ENCODE measurements around the gene FAM13A. TPM values are rescaled to one million over a fixed set of nuclear protein-coding genes. Genes with fewer than 3 reads are reported as not detected.

The FAM13A gene
- total and polyA plus RNA-seq, 9 of the 15 experiments (the other 6 are each of a cell fraction or from before 2014, with no cell fraction given) = 11.3 to 23.3 (median 14.7) TPM

DNA sequence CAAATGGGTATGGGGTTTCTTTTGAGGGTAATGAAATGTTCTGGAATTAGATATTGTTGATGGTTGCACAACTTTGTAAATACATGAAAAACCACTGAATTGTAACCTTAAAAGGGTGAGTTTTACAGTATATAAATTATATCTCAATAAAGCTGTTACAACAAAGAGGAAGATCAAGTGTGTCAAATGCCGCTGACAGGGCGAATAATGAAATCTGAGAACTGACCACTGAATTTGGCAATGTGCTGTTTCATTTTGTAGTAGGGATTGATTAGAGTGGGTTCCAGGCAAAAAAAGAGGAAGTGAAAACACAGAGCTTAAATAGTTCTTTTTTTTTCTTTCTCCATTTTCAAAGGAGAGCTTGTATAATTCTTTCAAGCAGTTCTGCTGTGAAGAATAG is 198.2 kb downstream of the FAM13A start (continued):
- TF ChIP-seq TOE1 (IDR thresholded peaks at IDR 0.05; ENCODE audit: borderline replicate concordance) (no peak), TOE1 (CRISPR knock-in tag; IDR thresholded peaks at IDR 0.05; ENCODE audit: borderline replicate concordance, low read depth) (no peak), COPS2 (conservative IDR thresholded peaks at IDR 0.05) (no peak), FIP1L1 (IDR thresholded peaks at IDR 0.05; ENCODE audit: low read depth, low read length, poor library complexity, severe bottlenecking) (no peak), TARDBP (IDR thresholded peaks at IDR 0.05) (no peak), ZNF134 (CRISPR knock-in tag; conservative IDR thresholded peaks at IDR 0.05) (no peak), ZNF316 (IDR thresholded peaks at IDR 0.05) (peak; percentile 71), HMGN3 (IDR thresholded peaks at IDR 0.05; ENCODE audit: borderline replicate concordance, extremely low read depth, insufficient read length, low read depth, low read length) (no peak), ZNF384 (IDR thresholded peaks at IDR 0.05; ENCODE audit: low read depth, low read length) (peak; percentile 32; the same call in 1 of the 2 replicates), PHF8 (IDR thresholded peaks at IDR 0.05; ENCODE audit: borderline replicate concordance, low read length) (no peak), ZNF408 (CRISPR knock-in tag; IDR thresholded peaks at IDR 0.05; ENCODE audit: low read depth) (no peak), C11orf30 (IDR thresholded peaks at IDR 0.05; ENCODE audit: low read depth) (peak; percentile 70; the same call in 1 of the 2 replicates), GATAD2B (IDR thresholded peaks at IDR 0.05; ENCODE audit: borderline replicate concordance) (no peak), BMI1 (IDR thresholded peaks at IDR 0.05; ENCODE audit: low read length) (no peak), CEBPG (CRISPR knock-in tag; IDR thresholded peaks at IDR 0.05) (no peak), CEBPG (tag; conservative IDR thresholded peaks at IDR 0.05 in 1 of 2, IDR thresholded peaks at IDR 0.05 in 1 of 2) (peak; percentile 55 to 62; a peak in 2 of 4 replicates), NFE2 (IDR thresholded peaks at IDR 0.05; ENCODE audit: low read depth) (0 out of 2 replicates have a peak, but pooled peaks have one; percentile 7), SMAD3 (CRISPR knock-in tag; conservative IDR thresholded peaks at IDR 0.05) (no peak), TCF7L2 (IDR thresholded peaks at IDR 0.05; ENCODE audit: low read depth, low read length) (no peak), SMARCA4 (IDR thresholded peaks at IDR 0.05) (peak; percentile 37; the same call in 1 of the 2 replicates), ZNF282 (CRISPR knock-in tag; IDR thresholded peaks at IDR 0.05) (no peak), YY1 (IDR thresholded peaks at IDR 0.05; ENCODE audit: borderline replicate concordance in 1 of 3, control insufficient read depth in 1 of 3, extremely low read depth in 1 of 3, insufficient read depth in 3 of 3, insufficient read length in 1 of 3, insufficient replicate concordance in 2 of 3, low read depth in 1 of 3, low read length in 2 of 3) (no peak), HDAC1 (IDR thresholded peaks at IDR 0.05) (no peak), MAFK (IDR thresholded peaks at IDR 0.05; ENCODE audit: low read length) (peak; percentile 51; the same call in 1 of the 2 replicates), ELF1 (tag; IDR thresholded peaks at IDR 0.05) (no peak)
- TF ChIP-seq, protein P1, sequence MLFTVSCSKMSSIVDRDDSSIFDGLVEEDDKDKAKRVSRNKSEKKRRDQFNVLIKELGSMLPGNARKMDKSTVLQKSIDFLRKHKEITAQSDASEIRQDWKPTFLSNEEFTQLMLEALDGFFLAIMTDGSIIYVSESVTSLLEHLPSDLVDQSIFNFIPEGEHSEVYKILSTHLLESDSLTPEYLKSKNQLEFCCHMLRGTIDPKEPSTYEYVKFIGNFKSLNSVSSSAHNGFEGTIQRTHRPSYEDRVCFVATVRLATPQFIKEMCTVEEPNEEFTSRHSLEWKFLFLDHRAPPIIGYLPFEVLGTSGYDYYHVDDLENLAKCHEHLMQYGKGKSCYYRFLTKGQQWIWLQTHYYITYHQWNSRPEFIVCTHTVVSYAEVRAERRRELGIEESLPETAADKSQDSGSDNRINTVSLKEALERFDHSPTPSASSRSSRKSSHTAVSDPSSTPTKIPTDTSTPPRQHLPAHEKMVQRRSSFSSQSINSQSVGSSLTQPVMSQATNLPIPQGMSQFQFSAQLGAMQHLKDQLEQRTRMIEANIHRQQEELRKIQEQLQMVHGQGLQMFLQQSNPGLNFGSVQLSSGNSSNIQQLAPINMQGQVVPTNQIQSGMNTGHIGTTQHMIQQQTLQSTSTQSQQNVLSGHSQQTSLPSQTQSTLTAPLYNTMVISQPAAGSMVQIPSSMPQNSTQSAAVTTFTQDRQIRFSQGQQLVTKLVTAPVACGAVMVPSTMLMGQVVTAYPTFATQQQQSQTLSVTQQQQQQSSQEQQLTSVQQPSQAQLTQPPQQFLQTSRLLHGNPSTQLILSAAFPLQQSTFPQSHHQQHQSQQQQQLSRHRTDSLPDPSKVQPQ (CRISPR knock-in tag; IDR thresholded peaks at IDR 0.05; ENCODE audit: borderline replicate concordance) = no peak
- TF ChIP-seq, protein P2, sequence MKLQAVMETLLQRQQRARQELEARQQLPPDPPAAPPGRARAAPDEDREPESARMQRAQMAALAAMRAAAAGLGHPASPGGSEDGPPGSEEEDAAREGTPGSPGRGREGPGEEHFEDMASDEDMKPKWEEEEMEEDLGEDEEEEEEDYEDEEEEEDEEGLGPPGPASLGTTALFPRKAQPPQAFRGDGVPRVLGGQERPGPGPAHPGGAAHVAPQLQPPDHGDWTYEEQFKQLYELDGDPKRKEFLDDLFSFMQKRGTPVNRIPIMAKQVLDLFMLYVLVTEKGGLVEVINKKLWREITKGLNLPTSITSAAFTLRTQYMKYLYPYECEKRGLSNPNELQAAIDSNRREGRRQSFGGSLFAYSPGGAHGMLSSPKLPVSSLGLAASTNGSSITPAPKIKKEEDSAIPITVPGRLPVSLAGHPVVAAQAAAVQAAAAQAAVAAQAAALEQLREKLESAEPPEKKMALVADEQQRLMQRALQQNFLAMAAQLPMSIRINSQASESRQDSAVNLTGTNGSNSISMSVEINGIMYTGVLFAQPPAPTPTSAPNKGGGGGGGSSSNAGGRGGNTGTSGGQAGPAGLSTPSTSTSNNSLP (IDR thresholded peaks at IDR 0.05; ENCODE audit: borderline replicate concordance, low read depth, low read length) = 0 out of 2 replicates have a peak, but pooled peaks have one; percentile 13

All from K562 (cell line).